Measurements from ENCODE around the gene FAT1.

Gene FAT1

GRCh38 chr4:186651624-186652023 lies 72.0 kb downstream of the FAT1 start:
- no peak for DNase-seq (ENCODE audit: low read depth)

DNA sequence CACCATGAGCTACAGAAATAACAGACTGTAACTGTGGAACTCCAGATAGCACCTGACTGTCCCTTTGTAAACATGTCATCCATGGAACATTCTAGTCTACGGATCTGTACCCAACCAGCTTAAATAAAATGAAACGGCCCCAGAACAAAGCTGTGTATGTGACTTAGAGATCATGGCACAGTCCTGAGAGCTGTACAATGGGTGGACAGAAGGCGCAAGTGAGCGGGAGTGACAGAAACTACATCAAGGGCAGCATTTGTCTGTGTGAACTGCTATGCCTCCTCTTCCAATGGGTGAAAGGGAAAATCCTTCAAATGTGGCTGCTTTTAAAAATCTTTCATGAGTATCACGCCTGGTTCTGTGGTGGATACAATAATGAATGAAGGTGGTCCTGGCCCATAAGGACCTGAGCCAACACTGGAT lies 72.5 kb downstream of the FAT1 start:
- no peak for DNase-seq (ENCODE audit: low read depth)

DNA sequence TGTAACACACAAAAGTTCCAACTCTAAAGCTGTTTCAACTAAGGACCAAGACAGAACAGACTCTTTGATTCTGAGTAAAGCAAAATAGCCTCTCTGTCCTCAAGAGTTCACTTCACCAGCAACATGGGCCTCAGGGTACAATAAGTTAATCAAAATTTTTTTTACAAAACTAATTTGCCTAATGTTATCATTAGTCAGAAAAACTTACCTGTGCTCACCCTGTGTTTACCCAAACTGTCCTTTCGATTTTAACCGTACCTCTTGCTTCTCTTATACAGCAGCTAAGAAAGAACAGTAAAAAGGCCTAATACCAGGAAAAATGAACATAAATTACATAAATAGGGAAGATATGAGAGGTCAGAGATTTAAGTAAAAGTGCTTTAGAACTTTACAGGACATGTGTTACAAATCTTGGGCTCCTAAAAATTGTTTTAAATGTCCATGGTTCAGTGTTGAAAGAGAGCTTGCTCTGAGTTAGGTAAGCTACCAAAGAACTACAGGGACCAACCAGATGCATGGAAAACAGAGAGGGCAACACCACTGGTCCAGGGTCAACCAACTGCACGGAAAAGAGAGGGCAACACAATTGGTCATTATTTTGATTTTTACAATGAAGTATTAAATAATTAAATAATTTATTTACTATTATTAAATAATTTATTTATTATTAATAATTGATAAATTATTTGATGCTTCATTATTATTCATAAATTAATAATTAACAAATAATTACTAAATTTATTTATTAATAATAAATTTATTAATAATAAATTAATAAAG lies 73.1 kb downstream of the FAT1 start:
- DNase-seq (ENCODE audit: low read depth): no peak

GRCh38 chr4:186647821-186648220 lies 75.8 kb downstream of the FAT1 start:
- DNase-seq (ENCODE audit: low read depth): no peak

- no peak for DNase-seq (ENCODE audit: low read depth)
Observed at GRCh38 chr4:186644737-186645261, 78.9 kb downstream of the FAT1 start.

GRCh38 chr4:186644311-186644638 lies 79.4 kb downstream of the FAT1 start:
- no peak for DNase-seq (ENCODE audit: low read depth)

DNA sequence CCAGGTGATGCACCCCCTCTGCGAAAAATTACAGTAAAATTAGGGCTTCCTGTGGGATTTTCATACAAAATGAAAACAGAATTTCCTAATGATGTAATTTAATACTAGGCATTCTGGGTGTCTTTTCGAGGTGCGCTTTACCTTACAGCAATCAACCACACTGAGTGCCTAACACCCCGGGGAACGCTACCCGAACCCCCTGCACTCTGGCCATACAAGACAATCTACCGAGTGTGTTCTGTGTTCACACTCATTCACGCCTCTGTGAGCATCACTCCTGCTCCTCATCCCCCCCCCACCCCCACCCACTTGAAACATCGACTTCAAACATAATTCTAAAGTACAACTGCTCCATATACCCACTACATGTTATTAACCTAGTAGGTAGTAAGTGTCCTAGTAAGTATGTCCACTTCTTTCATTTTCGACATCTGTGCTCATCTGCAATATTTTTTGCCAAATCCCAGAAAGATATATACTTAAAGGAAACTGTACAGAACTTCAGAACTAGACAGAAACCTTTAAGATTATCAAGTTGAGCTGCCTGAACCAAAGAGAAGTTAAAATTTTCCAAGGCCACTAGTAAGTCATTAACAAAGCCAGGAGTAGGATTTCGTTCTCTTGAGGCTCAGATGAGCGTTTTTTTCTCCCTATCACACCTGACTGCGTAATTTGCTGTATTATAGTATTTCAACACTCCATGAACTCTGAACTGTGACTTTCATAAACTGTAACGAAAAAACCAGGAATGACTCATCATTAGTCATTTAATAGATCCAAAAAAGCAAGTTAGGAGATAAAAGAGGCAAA lies 80.0 kb downstream of the FAT1 start:
- no peak for DNase-seq (ENCODE audit: low read depth)

DNA sequence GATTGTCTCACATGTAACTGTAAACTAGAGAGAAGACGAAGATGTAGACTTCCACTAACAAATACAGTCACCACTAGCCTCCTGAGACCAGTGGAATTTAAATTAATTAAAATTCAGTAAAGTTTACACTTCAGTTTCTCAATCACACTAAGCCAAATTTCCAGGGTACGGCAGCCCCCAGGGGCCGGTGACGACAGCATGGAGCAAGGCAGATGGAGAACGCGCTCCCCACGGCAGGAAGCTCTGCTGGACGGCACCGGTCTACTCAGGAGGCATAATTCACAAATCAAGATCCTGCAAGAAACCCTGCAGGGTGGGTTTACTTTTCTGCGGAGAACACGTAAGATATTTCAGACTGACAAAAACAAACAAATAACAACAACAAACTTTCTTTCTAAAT lies 80.7 kb downstream of the FAT1 start:
- DNase-seq (ENCODE audit: low read depth): no peak

DNA sequence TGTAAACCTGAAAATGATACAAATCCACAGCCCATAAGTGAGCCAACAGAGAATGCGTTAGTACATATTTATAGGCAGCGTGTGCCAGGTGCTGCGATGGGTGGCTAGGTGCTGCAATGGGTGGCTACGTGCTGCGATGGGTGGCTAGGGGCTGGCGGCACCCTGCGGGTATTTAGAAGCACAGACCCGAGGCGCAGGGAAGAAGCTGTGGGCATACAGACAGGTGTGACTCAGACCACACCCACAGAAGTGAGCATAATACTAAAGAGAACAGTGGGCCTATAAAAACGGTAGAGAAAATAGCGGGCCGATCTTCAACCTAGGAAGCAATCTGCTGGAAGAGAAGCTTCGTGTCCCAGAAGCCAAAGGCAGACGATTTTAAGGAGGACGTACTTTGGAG lies 81.1 kb downstream of the FAT1 start:
- no peak for DNase-seq (ENCODE audit: low read depth)

DNA sequence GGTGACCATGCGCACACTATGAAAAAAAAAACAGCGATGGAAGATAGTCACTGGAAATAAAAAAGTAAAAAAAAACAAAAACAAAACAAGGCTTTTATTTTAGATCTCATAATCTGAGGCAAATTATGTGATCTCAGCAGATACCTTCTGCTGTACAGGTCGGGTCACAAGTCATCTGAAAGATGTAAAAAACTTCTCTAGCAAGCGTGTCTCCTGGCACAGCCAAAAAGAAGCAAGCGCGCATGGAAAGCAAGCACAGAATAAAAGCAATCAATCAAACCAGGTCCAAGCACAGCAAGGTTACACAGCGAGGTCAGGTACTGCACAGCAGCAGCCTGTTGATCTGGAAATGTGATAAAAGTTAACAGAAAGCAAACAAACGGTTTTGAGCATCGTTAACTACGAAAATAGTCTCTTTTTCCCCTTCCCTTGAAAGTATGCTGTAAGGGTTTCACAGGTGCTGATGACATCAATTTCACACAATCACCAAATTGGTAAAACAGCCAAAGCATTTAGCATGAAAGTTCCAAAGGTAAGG lies 89.0 kb downstream of the FAT1 start:
- DNase-seq (ENCODE audit: low read depth): no peak

GRCh38 chr4:186633844-186634243 lies 89.8 kb downstream of the FAT1 start:
- no peak for DNase-seq (ENCODE audit: low read depth)

DNA sequence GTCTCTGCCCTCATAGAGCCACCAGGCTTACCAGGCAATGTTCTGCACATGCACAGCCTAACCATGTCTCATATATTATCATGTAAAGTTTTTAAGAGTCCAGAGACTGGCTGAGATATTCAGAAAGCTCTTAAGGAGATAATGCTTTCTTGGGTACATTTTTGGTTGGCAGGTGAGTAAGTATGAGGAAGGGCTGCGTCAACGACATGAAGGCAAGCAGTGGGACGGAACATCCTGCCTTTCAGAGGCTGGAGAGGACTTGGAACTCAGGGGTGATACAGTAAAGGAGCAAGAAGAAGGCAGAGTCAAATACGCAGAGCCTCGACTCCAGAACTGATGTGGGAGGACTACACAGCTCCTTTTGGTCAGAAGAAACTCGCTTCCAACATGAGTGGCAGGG lies 93.5 kb downstream of the FAT1 start:
- no peak for DNase-seq (ENCODE audit: low read depth)

DNA sequence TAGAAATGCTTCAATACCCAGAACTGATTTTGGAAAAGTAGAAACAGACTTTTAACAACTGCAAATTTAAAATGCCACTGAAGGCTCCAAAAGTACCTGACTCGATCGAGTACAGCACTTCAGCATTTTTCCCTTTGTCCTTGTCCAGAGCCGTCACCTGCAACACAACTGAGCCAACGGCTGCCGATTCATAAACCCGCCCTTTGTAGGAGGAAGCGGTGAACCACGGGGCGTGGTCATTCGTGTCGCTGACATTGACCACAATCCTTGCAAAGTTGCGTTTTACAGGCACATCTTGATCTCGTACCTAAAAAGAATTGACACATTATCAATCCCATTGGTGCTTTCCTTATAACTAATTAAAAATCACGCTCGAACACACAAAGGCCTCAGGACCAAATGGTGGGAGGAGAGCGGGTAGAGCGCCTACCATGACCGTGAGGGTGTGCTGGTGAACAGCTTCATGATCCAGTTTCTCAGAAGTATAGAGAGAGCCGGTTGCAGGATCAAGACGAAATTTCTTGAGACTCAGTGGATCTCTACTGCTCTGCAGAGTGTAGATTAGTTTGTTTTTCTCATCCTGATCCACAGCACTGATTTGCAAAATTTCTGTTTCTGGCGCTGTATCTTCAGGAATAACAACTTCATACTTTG lies 95.5 kb downstream of the FAT1 start:
- no peak for DNase-seq (ENCODE audit: low read depth)

DNA sequence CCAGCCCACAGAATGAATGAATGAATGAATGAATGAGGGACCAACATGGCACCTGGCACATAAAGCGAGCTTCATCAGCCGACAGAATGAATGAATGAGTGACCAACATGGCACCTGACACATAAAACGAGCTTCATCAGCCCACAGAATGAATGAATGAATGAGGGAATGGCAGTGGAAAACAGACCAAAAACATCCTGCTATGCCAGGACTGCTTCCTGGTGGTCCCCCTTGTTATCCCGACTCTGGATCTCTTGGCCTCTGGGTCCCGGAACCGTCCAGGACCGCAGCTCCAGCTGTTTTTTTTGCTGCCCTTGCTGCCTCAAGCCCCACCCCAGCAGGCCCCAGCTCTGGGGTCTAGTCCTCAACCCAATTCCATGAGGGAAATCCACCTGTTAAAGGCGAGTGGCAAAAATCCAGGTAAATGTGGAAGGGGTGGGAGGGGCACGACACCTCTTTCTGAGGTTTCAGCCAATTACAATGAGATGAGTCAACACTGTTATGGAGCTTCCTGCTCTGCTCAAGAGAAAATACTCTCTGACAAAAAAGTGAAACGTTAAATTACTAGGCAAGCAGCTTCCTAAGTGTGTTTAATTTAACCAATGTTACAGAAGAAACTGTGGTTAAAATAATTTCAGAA lies 96.3 kb downstream of the FAT1 start:
- no peak for DNase-seq (ENCODE audit: low read depth)

DNA sequence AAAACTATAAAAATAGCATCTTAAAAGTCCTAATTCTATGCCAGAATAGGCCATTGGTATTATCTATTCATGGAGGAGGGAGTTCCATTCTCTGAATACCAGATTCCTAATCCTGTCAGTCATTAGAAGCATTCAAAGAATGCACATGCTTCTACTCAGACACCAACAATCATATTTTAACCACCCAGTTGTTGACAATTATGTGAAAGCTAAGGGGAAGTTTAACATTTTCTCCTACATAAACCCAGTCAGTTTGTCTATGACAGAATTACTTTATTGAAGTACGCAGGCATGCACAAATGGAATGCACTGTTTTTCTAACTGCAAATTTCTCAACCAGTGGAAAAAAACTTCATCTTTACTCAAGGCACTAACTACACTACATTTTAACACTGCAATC lies 98.7 kb downstream of the FAT1 start:
- no peak for DNase-seq (ENCODE audit: low read depth)

GRCh38 chr4:186623546-186623945 lies 100.1 kb downstream of the FAT1 start:
- DNase-seq (ENCODE audit: low read depth): no peak

DNA sequence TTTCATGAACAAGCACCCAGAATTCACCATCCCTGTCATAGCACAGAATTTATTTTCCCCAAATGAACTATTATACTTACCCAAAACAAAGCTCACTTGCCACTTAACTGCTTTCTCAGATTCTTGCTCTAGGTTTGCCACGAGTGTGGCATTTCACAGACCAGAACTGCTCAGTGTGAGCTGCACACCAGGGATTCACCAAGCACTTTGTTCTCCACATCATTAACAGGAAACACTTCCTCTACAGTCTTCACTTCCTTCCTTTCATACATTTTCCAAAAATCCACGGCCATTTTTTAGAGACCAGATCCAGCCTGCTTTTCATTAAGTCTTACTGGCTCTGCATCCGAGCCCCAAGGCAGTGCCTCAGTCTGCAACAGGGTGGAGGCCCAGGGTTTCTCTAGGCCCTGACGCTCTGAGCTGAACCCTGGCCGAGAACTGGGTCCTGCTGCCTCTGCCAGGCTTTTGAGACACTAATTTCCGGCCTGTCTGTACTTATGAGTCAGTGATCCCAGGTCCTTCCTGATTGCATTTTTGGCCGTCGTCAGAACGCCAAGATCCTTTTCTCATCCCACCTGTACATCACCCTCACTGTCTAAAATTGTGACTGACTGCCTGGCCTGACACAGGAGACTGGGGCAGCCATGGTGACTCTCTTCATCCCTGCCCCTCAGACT lies 100.7 kb downstream of the FAT1 start:
- no peak for DNase-seq (ENCODE audit: low read depth)

- no peak for DNase-seq (ENCODE audit: low read depth)
Observed at GRCh38 chr4:186621959-186622553, 101.6 kb downstream of the FAT1 start.

DNA sequence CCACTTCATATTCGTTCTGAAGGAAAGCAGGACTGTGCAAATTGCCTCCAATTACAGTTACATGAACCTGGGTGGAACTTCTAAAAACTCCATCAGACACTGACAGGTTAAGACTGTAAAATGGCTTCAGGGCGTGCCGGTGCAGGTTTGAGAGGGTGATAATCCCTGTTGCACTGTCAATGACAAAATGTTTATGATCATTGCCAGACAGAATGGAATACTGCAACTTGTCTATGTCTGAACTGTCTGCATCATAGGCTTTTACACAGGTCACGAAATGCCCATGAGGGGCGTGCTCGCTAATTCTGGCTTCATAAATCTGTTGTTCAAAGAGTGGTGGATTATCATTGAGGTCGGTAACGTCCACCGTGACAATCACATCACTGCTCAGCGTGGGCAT lies 104.6 kb downstream of the FAT1 start:
- DNase-seq (ENCODE audit: low read depth): no peak

DNA sequence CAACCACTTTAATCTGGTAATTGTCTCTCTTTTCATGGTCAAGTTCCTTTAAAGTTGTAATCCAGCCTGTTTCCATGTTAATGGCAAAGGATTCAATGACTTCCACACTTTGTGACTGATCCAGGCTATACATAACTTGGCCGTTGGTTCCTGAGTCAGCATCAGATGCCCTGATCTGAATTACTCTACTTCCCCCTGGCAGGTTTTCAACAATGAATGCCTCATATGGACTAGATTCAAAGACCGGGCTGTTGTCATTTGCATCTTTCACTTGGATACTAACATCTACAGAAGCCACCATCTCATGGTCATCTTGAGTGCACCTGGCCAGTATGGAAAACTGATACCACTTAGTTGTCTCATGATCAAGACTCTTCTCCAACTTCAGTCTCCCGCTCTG lies 105.7 kb downstream of the FAT1 start:
- DNase-seq (ENCODE audit: low read depth): no peak

DNA sequence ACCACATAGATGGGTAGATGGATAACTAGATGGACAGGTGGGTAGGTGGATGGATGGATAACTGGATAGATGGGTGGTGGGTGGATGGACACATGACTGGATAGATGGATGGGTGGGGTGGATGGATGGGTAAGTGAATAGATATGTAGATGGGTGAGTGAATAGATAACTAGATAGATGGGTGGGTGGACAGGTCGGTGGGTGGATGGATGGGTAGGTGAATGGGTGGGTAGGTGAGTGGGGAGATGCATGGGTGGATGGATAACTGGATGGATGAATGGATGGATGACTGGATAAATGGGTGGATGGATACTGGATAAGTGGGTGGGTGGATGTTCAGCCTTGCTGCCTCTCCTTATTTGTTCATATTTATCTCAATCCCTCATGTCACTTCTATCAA lies 116.2 kb downstream of the FAT1 start:
- no peak for DNase-seq (ENCODE audit: low read depth)
